ENCODE measurements around the gene SRP9. TPM values are rescaled to one million over a fixed set of nuclear protein-coding genes. Genes with fewer than 3 reads are reported as not detected.

Gene SRP9
- total RNA-seq, 1 donor from 2014 or later = 254 TPM

GRCh38 chr1:225815526-225816178, 38.0 kb downstream of the SRP9 start:
- FAIRE-seq = no peak
- no peak overlapping the region for H3K4me3 ChIP-seq (ENCODE audit: low read depth, low read length)
- TF ChIP-seq CTCF (IDR thresholded peaks at IDR 0.05; ENCODE audit: insufficient read depth, low read length, severe bottlenecking) = no peak
- no peaks in the 10 kb centered on the region for H3K27me3 ChIP-seq (ENCODE audit: control insufficient read depth, insufficient read depth, low read length)
- peaks cover 2% of the 10 kb centered on the region for H3K36me3 ChIP-seq (ENCODE audit: control insufficient read depth, insufficient read depth, low read length)
- no peak for DNase-seq (ENCODE audit: low read depth)

GRCh38 chr1:225816643-225817538, 39.3 kb downstream of the SRP9 start:
- H3K36me3 ChIP-seq (ENCODE audit: control insufficient read depth, insufficient read depth, low read length) = peaks cover 2% of the 10 kb centered on the region
- no peak for FAIRE-seq
- H3K27me3 ChIP-seq (ENCODE audit: control insufficient read depth, insufficient read depth, low read length) = no peaks in the 10 kb centered on the region
- DNase-seq (ENCODE audit: low read depth) = no peak
- no peak overlapping the region for H3K4me3 ChIP-seq (ENCODE audit: low read depth, low read length)
- no peak for TF ChIP-seq CTCF (IDR thresholded peaks at IDR 0.05; ENCODE audit: insufficient read depth, low read length, severe bottlenecking)

- peak; percentile 79 for DNase-seq (ENCODE audit: low read depth)
- Histone ChIP-seq H3K4me3 (ENCODE audit: low read depth, low read length) (no peak overlapping the region), H3K36me3 (ENCODE audit: control insufficient read depth, insufficient read depth, low read length) (peaks cover 4% of the 10 kb centered on the region), H3K27me3 (ENCODE audit: control insufficient read depth, insufficient read depth, low read length) (no peaks in the 10 kb centered on the region)
- FAIRE-seq = peak; percentile 13
- TF ChIP-seq CTCF (IDR thresholded peaks at IDR 0.05; ENCODE audit: insufficient read depth, low read length, severe bottlenecking) = no peak
These were observed 40.0 kb downstream of the SRP9 start for GRCh38 chr1:225817611-225818061.

- Histone ChIP-seq H3K36me3 (ENCODE audit: control insufficient read depth, insufficient read depth, low read length) (peaks cover 5% of the 10 kb centered on the region), H3K4me3 (ENCODE audit: low read depth, low read length) (no peak overlapping the region), H3K27me3 (ENCODE audit: control insufficient read depth, insufficient read depth, low read length) (no peaks in the 10 kb centered on the region)
- no peak for DNase-seq (ENCODE audit: low read depth)
- FAIRE-seq = no peak
- TF ChIP-seq CTCF (IDR thresholded peaks at IDR 0.05; ENCODE audit: insufficient read depth, low read length, severe bottlenecking) = no peak
These were observed 40.6 kb downstream of the SRP9 start for GRCh38 chr1:225818229-225818628.

- Histone ChIP-seq H3K36me3 (ENCODE audit: control insufficient read depth, insufficient read depth, low read length) (peaks cover 3% of the 10 kb centered on the region), H3K4me3 (ENCODE audit: low read depth, low read length) (no peak overlapping the region), H3K27me3 (ENCODE audit: control insufficient read depth, insufficient read depth, low read length) (no peaks in the 10 kb centered on the region)
- DNase-seq (ENCODE audit: low read depth) (no peak), FAIRE-seq (no peak)
- TF ChIP-seq CTCF (IDR thresholded peaks at IDR 0.05; ENCODE audit: insufficient read depth, low read length, severe bottlenecking) = no peak
These were observed 41.9 kb downstream of the SRP9 start for GRCh38 chr1:225819346-225820192.

All from bronchial epithelial cell (primary cell).